Parathyroid adenoma (tissue), 2 donors: ENCODE data around the gene LSAMP.
"Not testable (repeated sequence)": the region's sequence is repeated elsewhere in the genome, so short reads cannot be mapped to it uniquely, and the experiment has no call there.

Experiments
- H2AFZ ChIP-seq: fragments of 300-600 bp; sonication (generic); one replicate; pipeline ENCODE4 v1.7.0; 2017; ENCODE audit warnings: antibody characterized with exemption, mild to moderate bottlenecking
- H3K27ac ChIP-seq: fragments of 300-600 bp; sonication (generic); one replicate; pipeline ENCODE4 v1.7.0; 2017
- H3K27me3 ChIP-seq: fragments of 300-600 bp; sonication (generic); one replicate; pipeline ENCODE4 v1.7.0; 2017; ENCODE audit warnings: low read length; ENCODE audit not compliant: control insufficient read depth, insufficient read depth
- H3K36me3 ChIP-seq: fragments of 300-600 bp; sonication (generic); one replicate; pipeline ENCODE4 v1.7.0; 2017; ENCODE audit warnings: low read length; ENCODE audit not compliant: control insufficient read depth, insufficient read depth
- H3K4me1 ChIP-seq: fragments of 300-600 bp; sonication (generic); one replicate; pipeline ENCODE4 v1.7.0; 2017; ENCODE audit warnings: control low read depth
- H3K4me2 ChIP-seq: fragments of 300-600 bp; sonication (generic); one replicate; pipeline ENCODE4 v1.7.0; 2017; ENCODE audit warnings: low read length
- H3K4me3 ChIP-seq: fragments of 300-600 bp; sonication (generic); one replicate; pipeline ENCODE4 v1.7.0; 2017; ENCODE audit warnings: low read depth, low read length
- H3K79me2 ChIP-seq: fragments of 300-600 bp; sonication (generic); one replicate; pipeline ENCODE4 v1.7.0; 2017; ENCODE audit warnings: control low read depth
- H3K9ac ChIP-seq: fragments of 300-600 bp; sonication (generic); one replicate; pipeline ENCODE4 v1.7.0; 2017; ENCODE audit warnings: mild to moderate bottlenecking
- H3K9me3 ChIP-seq: fragments of 300-600 bp; sonication (generic); one replicate; pipeline ENCODE4 v1.7.0; 2017; ENCODE audit warnings: low read length; ENCODE audit not compliant: control insufficient read depth
- TF ChIP-seq, protein P1 (sequence below): fragments of 300-600 bp; sonication (generic); IDR thresholded peaks from one replicate; pipeline ENCODE4 v1.7.0; 2017; ENCODE audit warnings: antibody characterized with exemption, mild to moderate bottlenecking
- donor health status: primary hyperparathyroidism.

Gene LSAMP

DNA sequence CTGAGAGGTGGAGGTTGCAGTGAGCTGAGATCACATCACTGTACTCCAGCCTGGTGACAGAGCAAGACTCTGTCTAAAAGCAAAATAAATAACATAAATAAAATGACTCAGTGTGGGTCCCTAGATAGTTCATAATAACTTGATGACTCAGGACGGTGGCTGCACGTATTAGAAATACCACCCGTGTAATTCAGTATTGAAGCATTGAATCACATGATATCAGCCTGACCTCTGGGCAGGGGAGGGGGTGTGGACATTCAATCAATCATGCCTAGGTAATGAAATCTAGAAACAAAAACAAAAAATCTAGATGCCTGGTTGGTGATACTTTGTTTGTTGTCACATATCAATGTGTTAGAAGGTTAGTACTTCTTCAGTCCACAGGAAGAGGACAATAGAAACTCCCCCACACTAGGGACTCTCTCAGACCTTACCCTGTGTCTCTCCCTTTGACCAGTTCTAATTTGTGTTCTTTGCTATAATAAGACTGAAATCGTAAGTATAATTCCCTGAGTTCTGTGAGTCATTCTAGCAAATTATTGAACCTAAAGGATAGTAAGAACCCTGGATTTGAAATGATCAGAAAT, 644.7 kb downstream of the LSAMP start:
- Histone ChIP-seq H2AFZ (no peak overlapping the region), H3K9me3 (no peaks in the 10 kb centered on the region), H3K9ac (no peak overlapping the region), H3K27me3 (no peaks in the 10 kb centered on the region), H3K4me1 (no peaks in the 10 kb centered on the region), H3K4me3 (no peak overlapping the region), H3K79me2 (no peaks in the 10 kb centered on the region), H3K4me2 (no peak overlapping the region), H3K27ac (no peak overlapping the region), H3K36me3 (no peaks in the 10 kb centered on the region)
- TF ChIP-seq, protein P1, sequence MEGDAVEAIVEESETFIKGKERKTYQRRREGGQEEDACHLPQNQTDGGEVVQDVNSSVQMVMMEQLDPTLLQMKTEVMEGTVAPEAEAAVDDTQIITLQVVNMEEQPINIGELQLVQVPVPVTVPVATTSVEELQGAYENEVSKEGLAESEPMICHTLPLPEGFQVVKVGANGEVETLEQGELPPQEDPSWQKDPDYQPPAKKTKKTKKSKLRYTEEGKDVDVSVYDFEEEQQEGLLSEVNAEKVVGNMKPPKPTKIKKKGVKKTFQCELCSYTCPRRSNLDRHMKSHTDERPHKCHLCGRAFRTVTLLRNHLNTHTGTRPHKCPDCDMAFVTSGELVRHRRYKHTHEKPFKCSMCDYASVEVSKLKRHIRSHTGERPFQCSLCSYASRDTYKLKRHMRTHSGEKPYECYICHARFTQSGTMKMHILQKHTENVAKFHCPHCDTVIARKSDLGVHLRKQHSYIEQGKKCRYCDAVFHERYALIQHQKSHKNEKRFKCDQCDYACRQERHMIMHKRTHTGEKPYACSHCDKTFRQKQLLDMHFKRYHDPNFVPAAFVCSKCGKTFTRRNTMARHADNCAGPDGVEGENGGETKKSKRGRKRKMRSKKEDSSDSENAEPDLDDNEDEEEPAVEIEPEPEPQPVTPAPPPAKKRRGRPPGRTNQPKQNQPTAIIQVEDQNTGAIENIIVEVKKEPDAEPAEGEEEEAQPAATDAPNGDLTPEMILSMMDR, result no peak

DNA sequence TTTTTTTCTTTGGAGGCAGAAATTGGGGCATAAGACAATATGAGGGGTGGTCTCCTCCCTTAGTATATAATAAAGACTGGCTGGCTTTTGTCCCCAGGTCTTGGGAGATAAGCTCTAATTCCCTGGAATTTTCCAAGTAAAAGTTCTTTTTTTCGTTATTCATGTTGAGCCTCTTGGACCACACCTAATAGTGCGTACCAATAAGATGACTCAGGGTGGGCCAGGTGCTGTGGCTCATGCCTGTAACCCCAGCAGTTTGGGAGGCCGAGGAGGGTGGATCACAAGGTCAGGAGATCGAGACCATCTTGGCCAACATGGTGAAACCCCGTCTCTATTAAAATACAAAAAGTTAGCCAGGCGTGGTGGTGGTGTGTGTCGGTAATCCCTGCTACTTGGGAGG, 645.2 kb downstream of the LSAMP start:
- not testable (repeated sequence) for H3K4me1 ChIP-seq, H3K79me2 ChIP-seq, H3K4me3 ChIP-seq, H3K36me3 ChIP-seq, H3K9ac ChIP-seq, H3K27ac ChIP-seq, H2AFZ ChIP-seq, H3K9me3 ChIP-seq, H3K4me2 ChIP-seq, H3K27me3 ChIP-seq

DNA sequence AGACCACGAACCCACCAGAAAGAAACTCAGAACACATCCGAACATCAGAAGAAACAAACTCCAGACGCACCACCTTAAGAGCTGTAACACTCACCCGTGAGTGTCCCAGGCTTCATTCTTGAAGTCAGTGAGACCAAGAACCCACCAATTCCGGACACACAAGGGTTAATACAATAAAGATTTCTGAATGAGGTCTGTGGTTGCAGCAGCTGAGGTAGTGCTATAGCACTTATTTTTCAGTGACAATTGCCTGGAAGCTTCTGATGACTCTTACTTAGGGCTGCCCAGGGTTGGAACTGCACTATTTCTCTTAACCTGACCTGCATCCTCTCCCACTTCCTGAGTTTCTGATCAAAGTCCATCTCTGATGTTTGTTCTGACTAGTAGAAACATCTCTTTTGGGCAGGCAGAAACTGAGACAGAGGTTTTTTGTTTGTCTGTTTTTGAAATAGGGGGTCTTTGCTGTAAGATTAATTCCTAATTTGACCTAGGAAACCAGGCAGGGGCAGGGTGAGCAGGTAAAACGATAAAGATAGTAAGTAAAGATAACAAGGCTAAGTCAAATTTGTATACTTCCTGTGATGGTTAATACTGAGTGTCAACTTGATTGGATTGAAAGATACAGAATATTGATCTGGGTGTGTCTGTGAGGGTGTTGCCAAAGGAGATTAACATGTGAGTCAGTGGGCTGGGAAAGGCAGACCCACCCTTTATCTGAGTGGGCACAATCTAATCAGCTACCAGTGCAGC, 652.9 kb downstream of the LSAMP start:
- Histone ChIP-seq H3K4me1 (no peaks in the 10 kb centered on the region), H3K27ac (no peak overlapping the region), H3K4me3 (no peak overlapping the region), H3K79me2 (no peaks in the 10 kb centered on the region), H3K9ac (no peak overlapping the region), H3K4me2 (no peak overlapping the region), H2AFZ (no peak overlapping the region), H3K36me3 (no peaks in the 10 kb centered on the region), H3K9me3 (no peaks in the 10 kb centered on the region), H3K27me3 (no peaks in the 10 kb centered on the region)
- TF ChIP-seq, protein P1, result no peak

DNA sequence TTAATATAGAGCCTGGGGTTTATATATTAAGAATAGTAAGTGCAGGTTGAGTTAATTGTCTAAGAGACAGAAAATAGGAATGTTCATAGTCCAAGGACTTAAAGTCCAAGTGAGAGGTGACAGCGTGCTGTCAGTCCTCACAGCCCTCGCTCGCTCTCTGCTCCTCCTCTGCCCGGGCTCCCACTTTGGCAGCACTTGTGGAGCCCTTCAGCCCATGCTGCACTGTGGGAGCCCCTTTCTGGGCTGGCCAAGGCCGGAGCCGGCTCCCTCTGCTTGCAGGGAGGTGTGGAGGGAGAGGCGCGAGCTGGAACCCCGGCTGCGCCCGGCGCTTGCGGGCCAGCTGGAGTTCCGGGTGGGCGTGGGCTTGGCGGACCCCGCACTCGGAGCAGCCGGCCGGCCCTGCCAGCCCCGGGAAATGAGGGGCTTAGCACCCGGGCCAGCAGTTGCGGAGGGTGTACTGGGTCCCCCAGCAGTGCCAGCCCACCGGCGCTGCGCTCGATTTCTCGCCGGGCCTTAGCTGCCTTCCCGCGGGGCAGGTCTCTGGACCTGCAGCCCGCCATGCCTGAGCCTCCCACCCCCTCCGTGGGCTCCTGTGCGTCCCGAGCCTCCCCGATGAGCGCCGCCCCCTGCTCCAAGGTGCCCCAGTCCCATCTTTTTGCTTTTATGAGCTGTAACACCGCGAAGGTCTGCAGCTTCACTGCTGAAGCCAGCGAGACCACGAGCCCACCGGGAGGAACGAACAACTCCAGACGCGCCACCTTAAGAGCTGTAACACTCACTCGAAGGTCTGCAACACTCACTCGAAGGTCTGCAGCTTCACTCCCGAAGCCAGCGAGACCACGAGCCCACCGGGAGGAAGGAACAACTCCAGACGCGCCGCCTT, 653.8 kb downstream of the LSAMP start:
- H3K27ac ChIP-seq, H3K4me1 ChIP-seq: not testable (repeated sequence)

DNA sequence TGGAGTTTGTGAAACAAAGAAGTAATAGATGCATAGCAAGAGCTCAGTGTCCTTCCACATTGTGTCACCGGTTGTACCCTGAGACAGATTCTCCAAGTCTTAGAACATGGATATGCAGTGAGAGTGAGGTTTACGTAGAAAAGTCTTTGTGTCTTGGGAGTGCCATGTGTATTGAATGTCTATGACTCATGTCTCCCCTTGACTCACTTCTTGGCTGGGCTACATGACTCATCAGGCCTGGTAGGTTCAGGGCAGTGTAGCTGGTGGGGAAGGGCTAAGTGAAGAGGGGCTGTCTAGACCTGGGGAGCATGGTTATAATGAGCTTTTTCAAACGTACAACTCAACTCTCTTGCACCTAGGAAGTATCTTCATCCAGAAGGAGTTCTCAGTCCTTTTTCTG, 654.5 kb downstream of the LSAMP start:
- H3K27me3 ChIP-seq, result no peaks in the 10 kb centered on the region
- no peaks in the 10 kb centered on the region for H3K9me3 ChIP-seq
- H2AFZ ChIP-seq, result no peak overlapping the region
- H3K36me3 ChIP-seq, result no peaks in the 10 kb centered on the region
- H3K27ac ChIP-seq, result no peak overlapping the region
- H3K9ac ChIP-seq, result no peak overlapping the region
- TF ChIP-seq, protein P1, result no peak
- no peaks in the 10 kb centered on the region for H3K4me1 ChIP-seq
- H3K4me3 ChIP-seq, result no peak overlapping the region
- no peaks in the 10 kb centered on the region for H3K79me2 ChIP-seq
- H3K4me2 ChIP-seq, result no peak overlapping the region

More for the DNA sequence above, 653.8 kb downstream of the LSAMP start:
- H3K9ac ChIP-seq, H3K79me2 ChIP-seq, H2AFZ ChIP-seq, H3K4me3 ChIP-seq, H3K36me3 ChIP-seq, H3K4me2 ChIP-seq, H3K9me3 ChIP-seq, H3K27me3 ChIP-seq: not testable (repeated sequence)
